K562 treated with DMSO at 1 percent for 4 hours (cell line): ENCODE measurements around the gene ZFAND2A. TPM values are rescaled to one million over a fixed set of nuclear protein-coding genes. Genes with fewer than 3 reads are reported as not detected.

Experiments used
- total RNA-seq: library from RNA; unstranded; fragments of 300-600 nt; gene quantifications from 2 replicates; pipeline ENCODE4 v1.2.3, GENCODE V29; 2022; ENCODE audit not compliant: insufficient read depth

Gene ZFAND2A
- 31.8 and 34.1 TPM in 2 replicates for total RNA-seq

DNA sequence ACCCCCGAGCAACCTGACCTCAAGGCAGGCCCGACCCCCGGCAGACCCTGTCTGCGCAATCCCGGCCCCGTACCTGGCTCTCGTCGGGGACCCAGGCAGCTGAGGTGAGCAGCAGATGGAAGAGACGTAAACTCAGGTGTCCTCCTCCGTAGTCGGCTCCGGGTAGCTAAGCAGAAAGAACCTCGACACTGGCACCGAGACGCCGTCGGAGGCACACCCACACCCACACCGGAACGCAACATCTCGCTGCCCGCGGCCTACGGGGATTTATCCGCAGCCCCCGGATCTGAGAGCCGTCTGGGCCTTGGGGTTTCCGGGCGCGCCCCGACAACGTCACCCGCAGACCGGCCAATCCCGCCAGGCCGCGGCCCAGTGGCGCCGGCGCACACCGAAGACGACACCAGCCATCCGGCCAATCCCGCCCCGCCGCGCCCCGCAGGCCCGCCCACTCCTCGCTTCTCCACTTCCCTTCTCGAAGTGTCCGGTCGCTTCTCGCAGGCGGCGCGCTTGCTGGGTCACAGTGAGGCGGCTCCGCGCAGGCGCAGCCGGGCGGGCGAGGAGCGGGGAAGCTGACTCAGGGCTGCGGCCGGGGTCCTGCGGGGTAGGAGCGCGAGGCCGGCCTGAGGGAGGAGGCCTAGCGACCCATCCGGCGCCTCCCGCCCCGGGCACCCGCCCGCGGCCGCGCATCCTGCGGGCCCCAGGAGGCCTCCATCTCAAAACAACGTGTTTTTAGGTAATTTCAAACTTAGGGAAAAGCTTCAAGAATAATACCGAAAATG lies at the start of gene ZFAND2A:
ZFAND2A (minus strand) TSS at position 306 of the 779 bp plus-strand sequence. CDS start 1,984 bp downstream, outside the sequence.

Other genes starting within 250 kb of the ZFAND2A start
- gene ADAP1, start 205.5 kb downstream of the ZFAND2A start, total RNA-seq, result 0.75 and 3.4 TPM in 2 replicates
- gene COX19, start 184.6 kb downstream of the ZFAND2A start, total RNA-seq, result 7.4 and 9.3 TPM in 2 replicates
- not detected in 2 replicates for gene CYP2W1, start 177.0 kb downstream of the ZFAND2A start, total RNA-seq
- gene GPR146, start 115.7 kb downstream of the ZFAND2A start, total RNA-seq, result 4.1 and 5.4 TPM in 2 replicates
- gene GPER1, start 72.1 kb downstream of the ZFAND2A start, total RNA-seq, result 1.6 TPM in 1 of 2 replicates, not detected in the other
- gene UNCX, start 72.7 kb upstream of the ZFAND2A start, total RNA-seq, result not detected in 2 replicates